H54 (cell line): ENCODE data around the gene MRTO4.

Source experiments
- DNase-seq: peaks from one replicate; pipeline ENCODE4 v3.0.0; 2011; ENCODE audit warnings: low spot score, mixed read lengths; ENCODE audit not compliant: insufficient read length
- FAIRE-seq: peaks from 3 replicates; lab custom pipeline; 2011; peaks lifted over from hg19 to GRCh38; lab: Jason Lieb, UNC
- POLR2A ChIP-seq: IDR thresholded peaks from 2 replicates; pipeline ENCODE4 v1.6.1; 2011; ENCODE audit warnings: low read depth, mild to moderate bottlenecking, low read length

The MRTO4 gene

GRCh38 chr1:19251305-19252196 is at the start of gene MRTO4, which contains the start of gene EMC1:
Gene MRTO4 (plus strand): TSS chr1:19251805. CDS start chr1:19251836, 31 bp downstream.
Gene EMC1 (minus strand): TSS chr1:19251524. CDS start chr1:19251509, 15 bp downstream.
- no peak for FAIRE-seq
- peak; percentile 72 for DNase-seq
- TF ChIP-seq POLR2A = peak; percentile 58

- DNase-seq = no peak
- FAIRE-seq = no peak
- no peak for TF ChIP-seq POLR2A
Observed at GRCh38 chr1:19202396-19202795, 49.2 kb upstream of the MRTO4 start.

DNA sequence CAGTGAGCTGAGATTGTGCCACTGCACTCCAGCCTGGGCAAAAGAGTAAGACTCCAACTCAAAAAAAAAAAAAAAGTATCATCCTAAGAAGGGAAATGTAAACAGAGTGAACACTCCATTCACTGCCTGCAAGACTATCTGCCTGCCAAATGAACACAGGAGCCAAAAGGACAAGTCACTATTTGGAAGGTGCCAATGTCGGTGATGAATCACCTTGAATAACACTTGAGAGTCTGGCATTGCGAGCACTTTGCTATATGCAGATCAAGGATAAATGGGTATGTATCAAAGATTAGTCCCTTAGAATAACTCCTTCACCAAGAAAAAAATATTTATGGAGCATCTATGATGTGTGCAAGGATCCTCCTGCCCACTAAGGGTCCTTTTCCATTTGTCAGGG is 48.2 kb upstream of the MRTO4 start:
- peak; percentile 88 for FAIRE-seq
- DNase-seq = peak; percentile 30
- TF ChIP-seq POLR2A = no peak

GRCh38 chr1:19204446-19205266 is 46.9 kb upstream of the MRTO4 start:
- TF ChIP-seq POLR2A = no peak
- DNase-seq = no peak
- FAIRE-seq = no peak

DNA sequence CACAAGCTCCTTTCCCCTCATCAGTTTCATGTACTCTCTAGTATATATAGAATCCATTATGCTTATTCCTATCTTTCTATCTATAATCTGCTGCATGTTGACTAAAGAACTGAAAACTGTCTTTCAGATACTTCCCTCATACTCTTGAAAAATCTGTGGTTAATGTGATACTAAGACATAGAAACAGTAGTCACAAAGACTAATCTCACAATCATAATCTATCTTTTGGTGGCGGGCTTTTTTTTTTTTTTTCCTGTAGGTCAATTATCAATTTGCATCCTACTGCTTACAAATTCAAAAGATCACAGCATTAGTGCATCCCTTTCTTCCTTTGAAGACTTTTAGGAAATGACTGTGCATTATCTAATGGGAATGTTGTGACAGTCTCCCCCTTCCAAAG is 46.2 kb upstream of the MRTO4 start:
- TF ChIP-seq POLR2A = no peak
- no peak for FAIRE-seq
- no peak for DNase-seq

DNA sequence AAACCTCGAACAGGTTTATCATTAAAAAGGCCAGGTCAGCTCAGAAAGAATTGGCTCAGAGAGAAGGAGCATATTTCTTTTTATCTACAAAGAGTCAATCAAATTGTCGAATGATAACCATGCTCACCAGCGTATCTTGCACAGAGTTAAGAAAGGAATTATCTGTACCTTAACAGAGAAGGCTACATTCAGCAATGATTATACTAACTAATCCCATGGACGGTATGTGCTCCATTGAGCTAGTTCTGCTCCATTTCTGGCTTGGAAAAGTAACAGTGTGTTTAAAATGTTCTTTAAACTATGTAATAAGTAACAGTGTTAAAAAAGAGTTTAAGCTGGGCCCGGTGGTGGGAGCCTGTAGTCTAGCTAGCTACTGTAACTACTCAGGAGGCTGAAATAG is 45.8 kb upstream of the MRTO4 start:
- FAIRE-seq (no peak), DNase-seq (no peak)
- TF ChIP-seq POLR2A = no peak

DNA sequence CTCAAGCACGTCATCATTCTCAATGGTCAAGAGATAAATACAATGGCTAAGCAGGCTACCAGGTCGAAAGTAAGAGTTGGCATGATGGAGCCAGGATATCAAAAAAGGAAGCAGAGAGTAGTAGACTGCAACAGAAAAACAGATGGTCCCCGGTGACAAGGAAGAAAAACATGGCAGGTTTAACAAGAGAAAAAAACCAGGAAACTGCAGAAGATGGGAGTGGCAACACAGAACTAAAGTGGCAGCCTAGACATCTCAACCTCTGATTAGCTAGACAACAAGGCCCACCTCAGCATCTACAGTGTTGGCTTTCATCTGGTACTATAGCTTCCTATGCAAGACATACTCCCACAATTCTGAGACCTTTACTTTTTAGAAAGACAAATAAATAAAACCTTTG is 44.7 kb upstream of the MRTO4 start:
- FAIRE-seq (no peak), DNase-seq (no peak)
- no peak for TF ChIP-seq POLR2A

DNA sequence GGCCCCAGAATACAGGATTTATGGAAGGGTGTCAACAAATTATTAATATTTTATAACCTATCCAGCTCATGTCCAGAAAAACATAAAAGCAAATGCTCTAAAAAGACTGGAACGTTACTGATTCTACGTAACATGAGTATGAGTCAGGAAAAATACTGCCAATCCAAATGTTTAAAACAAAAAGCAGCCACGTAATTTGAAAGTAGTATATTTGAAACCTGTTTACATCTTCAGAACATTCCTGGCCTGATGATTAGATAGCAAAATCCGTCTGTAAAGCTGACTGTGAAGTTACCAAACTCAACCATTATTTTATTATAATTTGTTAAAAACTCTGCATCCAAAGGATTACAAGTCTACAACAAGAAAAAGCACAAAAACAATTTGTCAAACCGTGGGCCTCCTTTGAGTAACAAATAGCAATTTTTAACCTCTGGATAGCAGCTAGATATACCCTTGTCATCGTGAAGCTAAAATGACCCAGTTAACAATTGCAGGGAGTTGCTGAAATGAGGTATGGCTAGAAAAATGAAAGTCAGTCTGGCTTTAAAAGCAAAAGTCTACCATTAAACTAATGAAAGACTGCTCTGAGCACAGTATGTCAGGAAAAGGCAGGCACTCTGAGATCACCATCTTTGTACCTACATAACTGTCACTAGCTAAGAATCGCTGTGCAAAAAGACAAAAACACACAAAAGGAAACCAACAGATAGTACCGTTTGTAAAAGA is 42.7 kb upstream of the MRTO4 start:
- DNase-seq = no peak
- FAIRE-seq = peak; percentile 41
- TF ChIP-seq POLR2A = no peak

DNA sequence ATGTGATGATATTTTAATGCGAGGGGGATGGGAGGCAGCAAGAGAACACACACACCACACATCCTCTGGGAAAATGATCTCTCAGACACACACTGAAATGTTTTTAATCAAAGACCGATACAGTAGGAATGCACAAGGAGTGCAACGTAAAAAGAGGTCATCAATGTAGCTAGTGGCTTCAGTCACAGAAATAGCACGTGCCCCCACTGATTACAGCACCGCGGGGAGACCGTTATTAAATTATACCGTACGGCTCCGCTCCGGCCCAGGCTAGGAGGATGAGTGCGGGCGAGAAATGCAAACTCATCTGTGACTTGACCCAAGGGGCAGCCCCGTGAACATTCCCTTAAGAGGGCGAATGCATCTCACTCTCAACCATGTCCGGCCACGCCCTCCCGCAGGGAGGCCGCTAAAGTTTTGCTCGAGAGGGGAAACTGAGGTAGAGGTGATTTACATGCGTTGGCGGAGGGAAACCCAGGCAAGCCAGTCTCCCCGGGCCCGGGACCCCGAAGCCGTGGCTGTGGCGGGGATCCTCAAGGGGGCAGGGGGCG is 42.1 kb upstream of the MRTO4 start:
- DNase-seq = no peak
- FAIRE-seq = no peak

GRCh38 chr1:19209990-19210771 is 41.4 kb upstream of the MRTO4 start, which contains the start of gene UBR4:
Gene UBR4 (minus strand): TSS chr1:19210266. CDS start chr1:19210248, 18 bp downstream.
- TF ChIP-seq POLR2A = peak; percentile 64; the same call in 1 of the 2 replicates
- DNase-seq = peak; percentile 66
- FAIRE-seq = peak; percentile 86

More for the DNA sequence above, 42.1 kb upstream of the MRTO4 start:
- no peak for TF ChIP-seq POLR2A

GRCh38 chr1:19210772-19211549 is 40.6 kb upstream of the MRTO4 start:
- no peak for DNase-seq
- peak; percentile 20 for FAIRE-seq
- no peak for TF ChIP-seq POLR2A

DNA sequence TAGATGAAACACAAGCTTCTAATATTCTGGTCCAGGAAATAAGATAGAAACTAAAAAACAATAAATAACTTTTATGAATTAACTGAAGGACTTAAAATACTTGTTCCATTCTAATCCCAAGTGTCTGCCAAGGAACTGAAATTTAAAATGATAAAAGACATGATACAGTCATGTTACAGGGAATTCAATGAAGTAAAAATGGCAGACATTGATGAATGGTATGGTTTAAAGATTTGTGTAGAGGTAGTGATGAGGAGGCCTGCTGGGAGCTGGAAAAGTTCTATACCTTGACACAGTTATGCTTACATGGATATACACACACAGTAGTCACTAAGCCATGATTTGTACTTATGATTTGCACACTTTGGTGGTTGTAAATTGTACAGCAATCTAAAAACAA is 39.4 kb upstream of the MRTO4 start:
- TF ChIP-seq POLR2A = no peak
- FAIRE-seq = no peak
- no peak for DNase-seq
